NCI-H2107 treated with DMSO at 0.1 percent for 48 hours (cell line): ENCODE results near the gene KRTAP10-4.
"Not testable (repeated sequence)": the region's sequence is repeated elsewhere in the genome, so short reads cannot be mapped to it uniquely, and the experiment has no call there.

Source experiments
- DNase-seq: peaks from one replicate; lab custom pipeline; 2025; ENCODE audit not compliant: unreplicated experiment; lab: John Stamatoyannopoulos, UW

Gene KRTAP10-4

DNA sequence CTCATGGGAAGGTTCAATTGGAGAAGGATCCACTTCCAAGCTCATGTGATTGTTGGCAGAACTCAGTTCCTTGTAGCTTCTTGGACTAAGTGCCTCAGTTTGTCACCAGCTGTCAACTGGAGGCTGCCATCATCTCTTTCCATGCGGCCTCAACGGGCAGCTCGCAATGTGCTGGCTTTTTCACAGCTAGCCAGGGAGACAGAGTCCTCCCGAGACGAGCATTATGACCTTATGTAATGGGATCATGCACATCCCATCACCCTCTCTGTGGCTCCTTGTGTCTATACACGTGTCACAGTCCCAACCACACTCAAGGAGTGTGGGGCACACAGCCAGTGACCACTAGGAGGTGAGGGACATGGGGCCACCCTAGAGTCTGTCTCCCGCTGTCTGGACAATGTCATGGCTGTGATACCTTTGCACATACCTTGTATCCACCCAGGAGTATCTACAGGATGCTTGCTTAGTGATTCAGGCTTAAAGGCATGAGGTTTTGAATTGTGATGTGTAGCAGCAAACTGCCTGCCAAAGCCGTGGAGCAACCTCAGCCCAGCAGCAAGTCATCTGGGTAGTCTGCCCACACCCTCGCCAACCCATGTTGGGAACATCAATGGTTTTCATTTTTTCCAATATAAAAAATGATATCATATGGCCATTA lies 22.7 kb downstream of the KRTAP10-4 start:
- DNase-seq, result no peak

DNA sequence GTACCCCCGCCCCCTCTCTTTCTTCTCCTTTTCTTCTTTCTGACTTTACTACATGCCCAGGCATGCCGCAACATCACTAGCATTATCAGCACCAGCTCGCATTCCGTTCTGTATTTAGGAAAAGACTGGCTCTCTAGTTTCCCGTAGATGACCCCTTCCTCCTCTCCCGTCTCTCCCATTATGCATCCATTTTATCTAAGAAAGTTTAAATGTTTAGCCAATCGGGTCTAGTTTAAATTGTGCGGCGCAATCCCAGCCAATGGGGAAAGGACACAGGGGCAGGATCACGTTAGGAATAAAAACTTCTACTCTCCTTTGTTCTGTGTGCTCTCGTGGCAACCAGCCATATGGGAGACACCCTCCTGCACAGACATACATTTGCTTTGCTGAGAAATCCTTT lies 24.5 kb downstream of the KRTAP10-4 start:
- no peak for DNase-seq

DNA sequence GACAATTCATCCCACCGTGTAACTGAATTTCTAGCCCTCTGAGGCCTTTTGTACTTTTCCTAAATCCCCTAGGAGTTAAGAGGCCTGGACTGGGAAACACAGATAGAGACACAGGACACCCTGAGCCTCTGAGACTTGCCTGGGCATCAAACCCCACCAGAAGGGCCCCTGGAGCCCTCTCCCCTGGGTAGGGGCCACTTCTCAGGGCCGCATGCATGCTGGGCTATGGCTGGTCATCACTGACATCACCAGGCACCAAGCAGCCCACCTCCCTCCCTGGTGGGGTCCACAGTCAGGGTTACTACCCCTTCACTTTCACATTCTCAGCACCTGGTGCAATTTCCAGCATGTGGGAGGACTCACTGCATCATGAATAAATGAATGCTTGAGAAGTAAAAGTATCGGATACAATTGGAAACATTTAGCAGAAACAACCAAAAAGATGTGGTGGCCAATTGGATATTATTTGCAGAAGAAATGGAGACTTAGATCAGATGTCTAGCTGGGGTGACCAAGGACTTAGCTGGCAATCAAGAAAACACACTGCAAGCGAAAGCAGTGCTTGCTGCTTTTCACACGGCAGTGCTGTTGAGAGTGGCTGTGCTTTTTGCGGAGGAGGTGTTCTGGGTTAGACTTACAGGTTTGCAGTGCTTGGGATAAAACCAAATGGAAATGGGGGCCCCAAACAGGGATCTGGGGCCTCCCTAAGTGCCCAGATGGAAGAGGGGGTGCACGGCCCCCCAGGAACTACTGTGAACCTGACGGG lies 25.9 kb downstream of the KRTAP10-4 start:
- DNase-seq, result no peak

DNA sequence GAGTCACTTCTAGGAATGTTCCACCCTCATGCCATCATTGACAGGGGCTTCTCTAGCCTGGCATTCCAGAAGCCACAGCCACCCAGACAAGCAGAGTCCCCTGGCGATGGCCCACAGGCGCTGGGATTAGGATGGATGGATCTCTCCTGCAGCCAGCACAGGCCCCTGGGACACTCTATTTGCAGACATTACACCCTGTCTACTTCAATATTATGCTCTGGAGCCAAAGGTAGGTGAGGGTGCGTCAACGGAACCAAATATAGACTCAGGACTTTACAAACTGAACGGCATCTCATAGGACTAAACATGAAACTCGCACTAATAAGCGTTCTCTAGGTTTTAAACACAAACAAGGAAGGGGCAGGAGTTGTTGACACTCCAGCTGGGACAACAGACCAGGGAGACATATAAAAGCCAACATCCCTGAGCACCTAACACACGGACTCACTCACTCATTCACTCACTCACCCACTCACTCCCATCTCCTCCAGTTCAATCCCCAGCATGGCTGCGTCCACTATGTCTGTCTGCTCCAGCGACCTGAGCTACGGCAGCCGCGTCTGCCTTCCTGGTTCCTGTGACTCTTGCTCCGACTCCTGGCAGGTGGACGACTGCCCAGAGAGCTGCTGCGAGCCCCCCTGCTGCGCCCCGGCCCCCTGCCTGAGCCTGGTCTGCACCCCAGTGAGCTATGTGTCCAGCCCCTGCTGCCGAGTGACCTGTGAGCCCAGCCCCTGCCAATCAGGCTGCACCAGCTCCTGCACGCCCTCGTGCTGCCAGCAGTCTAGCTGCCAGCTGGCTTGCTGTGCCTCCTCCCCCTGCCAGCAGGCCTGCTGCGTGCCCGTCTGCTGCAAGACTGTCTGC lies 26.8 kb downstream of the KRTAP10-4 start, which contains the start of gene KRTAP10-7:
Gene KRTAP10-7 (plus strand): TSS at position 480 of the 861 bp plus-strand sequence. CDS start 25 bp downstream, at position 505.
- DNase-seq, result not testable (repeated sequence)

DNA sequence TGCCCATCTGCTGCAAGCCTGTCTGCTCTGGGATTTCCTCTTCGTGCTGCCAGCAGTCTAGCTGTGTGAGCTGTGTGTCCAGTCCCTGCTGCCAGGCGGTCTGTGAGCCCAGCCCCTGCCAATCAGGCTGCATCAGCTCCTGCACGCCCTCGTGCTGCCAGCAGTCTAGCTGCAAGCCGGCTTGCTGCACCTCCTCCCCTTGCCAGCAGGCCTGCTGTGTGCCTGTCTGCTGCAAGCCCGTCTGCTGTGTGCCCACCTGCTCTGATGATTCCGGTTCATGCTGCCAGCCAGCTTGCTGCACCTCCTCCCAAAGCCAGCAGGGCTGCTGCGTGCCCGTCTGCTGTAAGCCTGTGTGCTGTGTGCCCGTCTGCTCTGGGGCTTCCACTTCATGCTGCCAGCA lies 27.6 kb downstream of the KRTAP10-4 start:
- DNase-seq, result not testable (repeated sequence)

DNA sequence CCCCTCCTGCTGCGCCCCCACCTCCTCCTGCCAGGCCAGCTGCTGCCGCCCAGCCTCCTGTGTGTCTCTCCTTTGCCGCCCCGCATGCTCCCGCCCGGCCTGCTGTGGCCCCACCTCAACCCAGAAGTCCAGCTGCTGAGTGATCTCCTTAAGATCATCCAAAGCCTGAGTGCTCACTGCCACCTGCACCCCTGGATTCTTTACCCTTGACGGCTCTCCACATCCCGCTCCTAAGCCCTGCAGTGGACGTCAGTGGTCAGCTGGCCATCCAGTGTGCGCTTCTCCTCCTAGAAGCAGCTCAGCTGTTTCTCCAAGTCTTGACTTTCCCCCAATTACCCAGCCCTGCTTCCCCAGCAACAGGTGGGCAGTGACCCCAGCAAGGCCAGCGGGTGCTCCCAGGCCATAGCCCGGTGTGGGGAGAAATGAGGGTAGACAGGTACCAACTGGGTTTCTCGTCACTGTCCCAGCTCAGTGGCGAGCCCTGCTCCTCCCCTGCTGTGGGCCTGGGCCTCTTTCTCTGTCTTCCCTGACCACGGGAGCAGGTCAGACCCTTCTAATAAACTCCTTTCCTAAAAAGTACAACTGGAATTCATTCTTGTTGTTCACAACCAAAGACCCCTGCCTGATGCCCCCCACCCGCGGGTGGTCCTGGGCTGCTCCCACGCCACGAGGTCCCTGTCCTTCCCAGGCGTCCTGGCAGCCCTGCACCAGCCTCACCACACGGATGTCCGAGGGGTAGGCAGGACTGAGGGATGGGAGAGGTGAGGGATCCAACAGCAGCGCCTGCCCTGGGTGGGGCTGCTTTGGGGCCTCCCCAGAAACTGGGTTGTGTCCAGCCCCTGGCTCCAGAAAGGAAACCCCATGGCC lies 28.3 kb downstream of the KRTAP10-4 start:
- no peak for DNase-seq

DNA sequence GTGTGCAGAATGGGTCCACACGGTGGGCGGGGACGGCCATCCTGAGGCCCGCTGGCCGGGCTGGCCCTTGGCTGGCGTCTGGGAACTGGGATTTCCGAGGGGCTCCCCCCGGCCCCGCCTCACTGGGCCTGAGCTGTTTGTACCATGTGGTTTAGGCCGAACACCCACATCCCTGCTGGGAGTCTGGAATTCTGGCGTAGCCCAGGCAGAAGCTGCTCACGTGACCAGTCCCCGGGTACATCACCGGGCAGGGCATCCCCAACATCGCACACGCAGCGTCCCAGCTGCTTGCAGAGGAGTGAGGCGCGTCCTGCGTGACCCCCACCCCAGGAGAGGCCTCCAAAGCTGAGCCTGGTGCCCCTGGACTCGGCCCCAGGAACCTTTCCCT lies 28.9 kb downstream of the KRTAP10-4 start:
- no peak for DNase-seq

DNA sequence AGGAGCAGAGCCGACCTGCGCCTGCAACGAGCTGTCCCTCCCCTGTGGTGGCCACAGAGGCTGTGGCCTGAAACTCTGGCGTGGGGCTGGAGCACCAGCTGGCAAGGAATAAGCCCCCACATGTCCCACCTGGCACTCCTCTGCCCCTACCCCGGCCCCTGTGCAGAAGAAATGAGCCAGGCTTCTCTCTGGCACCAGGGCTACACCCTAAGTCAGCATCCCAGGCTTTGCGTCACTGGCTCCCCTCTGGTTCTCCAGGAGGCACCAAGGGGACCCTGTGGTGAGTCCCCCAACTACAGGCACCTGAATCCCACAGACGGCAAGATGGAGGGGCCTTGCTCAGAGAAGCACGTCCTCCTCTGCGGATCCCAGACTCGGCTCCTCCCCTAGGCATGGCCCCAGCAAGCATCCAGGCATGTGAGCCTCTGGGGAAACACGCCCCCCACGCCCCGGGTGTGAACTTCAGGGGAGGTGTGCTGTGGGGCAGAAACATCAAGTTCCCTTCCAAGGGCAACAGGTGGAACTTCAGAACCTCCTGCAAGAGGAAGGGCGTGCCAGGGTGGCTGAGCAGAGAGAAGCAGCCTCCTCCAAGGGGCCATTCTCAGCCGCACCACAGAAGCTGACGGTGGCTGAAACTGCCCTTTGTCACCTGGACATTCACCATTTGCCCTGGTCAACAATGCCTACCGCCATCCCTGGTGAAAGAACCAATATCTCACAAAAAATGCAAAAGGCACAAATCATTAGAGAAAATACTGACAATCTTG lies 29.8 kb downstream of the KRTAP10-4 start:
- no peak for DNase-seq

DNA sequence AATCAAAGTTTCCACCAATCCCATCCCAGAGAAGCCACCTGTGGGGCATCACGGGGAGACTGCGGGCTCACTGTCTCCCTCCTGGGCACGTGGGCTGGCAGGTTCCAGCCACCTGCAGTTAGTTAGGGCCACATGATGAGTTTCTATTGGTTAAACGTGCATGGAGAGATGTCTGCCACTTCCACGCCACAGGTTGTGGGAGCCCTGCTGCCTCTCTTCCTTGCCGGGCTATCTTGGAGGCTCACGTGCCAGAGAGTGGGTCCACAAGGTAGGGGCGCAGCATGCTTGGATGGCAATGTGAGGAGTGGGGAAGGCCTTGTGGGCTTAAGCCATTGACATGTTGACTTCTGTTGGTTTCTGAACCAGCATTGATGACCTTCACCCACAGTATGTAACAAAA lies 30.4 kb downstream of the KRTAP10-4 start:
- no peak for DNase-seq

DNA sequence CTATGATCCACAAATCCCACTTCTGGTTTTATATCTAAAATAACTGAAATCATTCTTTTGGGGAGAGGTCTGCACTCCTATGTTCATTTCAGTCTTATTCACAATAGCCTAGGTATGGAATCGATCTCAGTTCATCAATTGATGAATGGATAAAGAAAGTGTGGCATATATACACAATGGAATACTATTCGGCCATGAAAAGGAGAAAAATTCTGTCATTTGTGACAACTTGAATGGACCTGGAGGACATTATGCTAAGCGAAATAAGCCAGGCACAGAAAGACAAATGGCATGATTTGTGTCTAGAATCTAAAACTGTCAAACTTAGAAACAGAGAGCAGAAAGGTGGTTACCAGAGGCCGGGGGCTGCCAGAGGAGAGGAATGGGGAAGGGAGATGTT lies 33.0 kb downstream of the KRTAP10-4 start:
- DNase-seq, result no peak

DNA sequence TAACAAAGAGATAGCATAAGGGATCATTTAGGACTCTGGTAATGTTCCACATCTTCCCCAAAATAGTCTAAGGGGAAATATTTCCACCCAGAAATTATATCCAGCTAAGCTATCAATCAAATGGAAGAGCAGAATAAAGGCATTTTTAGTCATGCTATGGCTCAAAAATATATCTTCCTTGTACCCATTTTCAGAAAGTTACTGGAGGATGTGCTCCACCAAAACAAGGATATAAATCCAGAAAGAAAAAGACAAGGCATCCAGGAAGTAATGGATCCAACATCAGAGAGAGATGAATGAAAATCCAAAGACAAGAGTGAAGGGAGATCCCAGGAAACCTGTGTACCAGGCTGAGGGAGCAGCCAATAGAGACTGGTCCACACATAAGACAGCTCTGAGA lies 35.7 kb downstream of the KRTAP10-4 start:
- no peak for DNase-seq

DNA sequence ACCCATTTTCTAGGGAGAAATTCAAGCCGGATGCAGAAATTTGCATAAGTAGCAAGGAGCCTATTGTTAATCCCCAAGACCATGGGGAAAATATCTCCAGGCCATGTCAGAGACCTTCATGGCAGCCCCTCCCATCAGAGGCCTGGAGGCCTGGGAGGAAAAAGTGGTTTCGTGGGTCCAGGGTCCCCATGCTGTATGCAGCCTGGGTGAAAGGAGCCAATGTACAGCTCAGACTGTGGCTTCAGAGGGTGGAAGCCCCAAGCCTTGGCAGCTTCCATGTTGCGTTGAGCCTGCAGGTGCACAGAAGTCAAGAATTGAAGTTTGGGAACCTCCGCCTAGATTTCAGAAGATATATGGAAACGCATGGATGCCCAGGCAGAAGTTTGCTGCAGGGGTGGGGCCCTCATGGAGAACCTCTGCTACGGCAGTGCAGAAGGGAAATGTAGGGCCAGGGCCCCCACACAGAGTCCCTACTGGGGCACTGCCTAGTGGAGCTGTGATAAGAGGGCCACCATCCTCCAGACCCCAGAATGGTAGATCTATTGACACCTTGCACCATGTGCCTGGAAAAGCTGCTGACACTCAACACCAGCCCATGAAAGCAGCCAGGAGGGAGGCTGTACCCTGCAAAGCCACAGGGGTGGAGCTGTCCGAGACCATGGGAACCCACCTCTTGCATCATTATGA lies 36.8 kb downstream of the KRTAP10-4 start:
- DNase-seq, result not testable (repeated sequence)

DNA sequence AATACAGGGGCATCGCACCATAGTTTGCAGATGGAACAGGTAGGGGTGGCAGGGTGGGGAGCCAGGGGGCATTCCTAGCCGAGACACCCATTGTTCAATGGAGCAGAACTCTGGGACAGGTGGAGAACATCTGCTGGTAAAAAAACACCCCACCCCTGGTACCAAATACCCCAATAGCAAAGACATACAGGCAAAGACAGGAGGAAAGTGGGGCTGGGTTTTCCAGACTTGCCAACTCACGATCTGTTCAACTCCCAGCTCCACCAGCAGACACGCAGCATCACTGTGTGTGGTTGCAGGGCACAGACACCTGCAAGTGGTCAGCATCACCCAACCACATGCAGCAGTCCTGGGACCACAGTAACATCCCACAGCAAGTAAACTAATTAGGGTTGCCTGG lies 38.0 kb downstream of the KRTAP10-4 start:
- DNase-seq, result no peak

DNA sequence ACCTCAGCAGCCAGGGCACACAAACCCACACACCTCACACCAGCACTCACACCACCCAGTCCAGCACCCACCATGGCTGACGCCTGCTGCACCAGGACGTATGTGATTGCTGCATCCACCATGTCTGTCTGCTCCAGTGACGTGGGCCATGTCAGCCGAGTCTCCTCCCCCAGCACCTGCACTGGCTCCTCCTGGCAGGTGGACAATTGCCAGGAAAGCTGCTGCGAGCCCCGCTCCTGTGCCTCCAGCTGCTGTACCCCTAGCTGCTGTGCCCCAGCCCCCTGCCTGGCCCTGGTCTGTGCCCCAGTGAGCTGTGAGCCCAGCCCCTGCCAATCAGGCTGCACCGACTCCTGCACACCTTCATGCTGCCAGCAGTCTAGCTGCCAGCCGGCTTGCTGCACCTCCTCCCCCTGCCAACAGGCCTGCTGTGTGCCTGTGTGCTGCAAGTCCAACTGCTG lies 38.5 kb downstream of the KRTAP10-4 start, which contains the start of gene KRTAP10-8:
Gene KRTAP10-8 (plus strand): TSS at position 51 of the 458 bp plus-strand sequence. CDS start 22 bp downstream, at position 73.
- no peak for DNase-seq

DNA sequence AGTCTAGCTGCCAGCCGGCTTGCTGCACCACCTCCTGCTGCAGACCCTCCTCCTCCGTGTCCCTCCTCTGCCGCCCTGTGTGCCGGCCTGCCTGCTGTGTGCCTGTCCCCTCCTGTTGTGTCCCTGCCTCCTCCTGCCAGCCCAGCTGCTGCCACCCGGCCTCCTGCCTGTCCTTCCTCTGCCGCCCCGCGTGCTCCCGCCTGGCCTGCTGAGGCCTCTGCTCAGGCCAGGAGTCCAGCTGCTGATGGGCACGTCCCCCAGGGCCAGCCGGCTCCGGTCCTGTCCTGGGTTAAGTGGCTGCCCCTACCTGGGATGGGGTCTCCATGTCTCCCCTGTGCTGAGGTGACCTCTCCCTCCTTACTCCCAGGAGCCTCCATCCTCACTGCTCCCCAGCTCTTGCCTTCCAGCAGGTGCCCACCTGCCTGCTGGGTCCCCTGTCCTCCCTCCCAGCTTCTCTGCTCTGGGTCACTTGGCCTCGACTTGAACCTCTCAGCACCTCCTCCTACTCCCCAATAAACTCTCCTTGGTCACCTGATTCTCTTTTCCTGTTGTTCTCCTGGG lies 39.2 kb downstream of the KRTAP10-4 start:
- DNase-seq, result no peak

DNA sequence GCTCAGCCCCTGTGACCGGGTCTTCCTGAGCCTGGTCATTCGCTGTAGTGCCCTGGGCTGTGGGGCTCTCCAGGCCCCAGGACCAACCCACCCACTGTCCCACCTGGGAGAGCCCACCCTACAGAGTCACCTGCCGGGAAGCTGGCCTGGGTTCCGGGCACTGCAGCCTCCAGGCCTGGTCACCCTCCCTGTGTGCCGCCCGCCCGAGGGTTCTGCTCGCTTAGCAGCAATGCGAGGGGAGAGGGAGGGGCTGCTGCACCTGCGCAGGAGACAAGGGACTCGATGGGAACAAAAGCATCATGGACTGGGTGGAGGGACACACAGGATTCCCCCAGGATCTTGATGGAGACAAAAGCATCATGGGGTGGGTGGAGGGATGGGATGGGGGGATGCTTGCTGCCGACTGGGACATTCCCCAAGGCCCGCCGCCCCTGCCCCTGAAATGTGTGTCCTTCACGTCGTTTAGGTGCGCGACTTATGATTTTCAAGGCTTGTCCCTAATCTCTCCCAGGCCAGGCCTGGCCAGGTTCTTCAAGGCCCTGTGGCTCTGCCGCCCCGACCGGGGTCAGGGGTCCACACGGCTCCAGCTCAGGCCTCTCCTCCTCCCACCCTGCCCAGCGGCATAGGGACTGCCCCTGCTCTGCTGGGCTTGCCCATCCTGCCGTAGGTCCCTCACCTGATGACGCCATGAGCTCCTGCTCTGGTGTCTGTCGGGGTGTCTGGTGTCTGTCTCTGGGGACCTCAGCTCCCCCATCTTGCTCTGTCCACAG lies 40.0 kb downstream of the KRTAP10-4 start:
- DNase-seq, result no peak

DNA sequence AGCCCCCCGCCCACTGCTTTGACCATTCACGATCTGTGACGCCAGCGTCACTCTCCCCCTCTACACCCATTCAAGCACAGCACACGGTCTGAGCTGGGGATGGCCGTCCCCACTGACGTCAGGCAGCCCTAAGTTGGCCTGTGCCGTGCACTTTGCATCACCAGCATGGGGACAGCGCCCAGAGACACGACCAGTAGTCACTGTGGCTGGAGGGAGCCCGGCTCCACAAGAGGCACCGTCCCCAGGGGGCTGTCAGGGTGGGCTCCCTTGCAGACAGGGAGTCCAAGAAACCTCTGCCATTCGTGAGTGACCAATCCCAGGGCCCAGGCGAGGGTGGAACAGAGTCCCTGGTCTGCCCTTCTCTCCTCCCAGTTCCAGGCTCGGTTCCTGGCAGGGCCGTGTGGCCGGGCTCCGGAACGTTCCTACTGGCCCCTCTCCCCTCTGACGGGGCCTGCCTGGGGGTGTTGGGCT lies 40.7 kb downstream of the KRTAP10-4 start:
- DNase-seq, result no peak

DNA sequence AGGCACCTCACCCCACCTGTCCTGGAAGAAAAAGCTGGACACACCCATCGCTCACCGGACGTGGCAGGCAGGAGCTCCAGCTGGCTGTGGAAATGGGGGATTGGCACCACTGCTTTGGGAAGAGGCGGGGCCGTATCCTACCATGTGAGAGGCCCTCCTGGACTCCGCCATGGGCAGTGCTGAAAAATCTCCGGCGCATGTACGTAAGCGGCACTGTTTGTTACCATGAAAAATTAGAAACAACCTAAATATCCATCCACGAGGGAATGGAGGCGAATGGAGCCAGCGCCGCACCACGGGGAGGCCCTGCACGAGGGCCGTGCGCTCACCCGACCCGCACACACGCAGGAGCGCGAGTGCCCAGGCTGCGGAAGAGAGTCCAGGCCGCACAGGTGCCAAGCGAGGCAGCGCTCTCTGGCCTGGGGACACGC lies 41.4 kb downstream of the KRTAP10-4 start:
- no peak for DNase-seq
